Suprapubic skin (tissue), 3 donors: ENCODE measurements around the gene GNB1.

Source experiments
- POLR2AphosphoS5 ChIP-seq, 3 donors: sonication (generic); formaldehyde crosslinking; IDR thresholded peaks; one replicate each; pipeline ENCODE4 v1.6.1; 2017; ENCODE audit warnings: antibody characterized with exemption in 3 of 3
- TF ChIP-seq, protein P1 (sequence below), 2 donors: fragments of 200-600 bp in 1 of 2; fragments of 450-650 bp in 1 of 2; sonication (generic) in 1 of 2; IDR thresholded peaks; one replicate each; pipeline ENCODE4 v1.5.1; 2016 to 2019; ENCODE audit warnings: antibody characterized with exemption in 2 of 2, mild to moderate bottlenecking in 1 of 2, moderate library complexity in 1 of 2

GRCh38 chr1:1802871-1803270 is 88.0 kb downstream of the GNB1 start:
- TF ChIP-seq, protein P1, sequence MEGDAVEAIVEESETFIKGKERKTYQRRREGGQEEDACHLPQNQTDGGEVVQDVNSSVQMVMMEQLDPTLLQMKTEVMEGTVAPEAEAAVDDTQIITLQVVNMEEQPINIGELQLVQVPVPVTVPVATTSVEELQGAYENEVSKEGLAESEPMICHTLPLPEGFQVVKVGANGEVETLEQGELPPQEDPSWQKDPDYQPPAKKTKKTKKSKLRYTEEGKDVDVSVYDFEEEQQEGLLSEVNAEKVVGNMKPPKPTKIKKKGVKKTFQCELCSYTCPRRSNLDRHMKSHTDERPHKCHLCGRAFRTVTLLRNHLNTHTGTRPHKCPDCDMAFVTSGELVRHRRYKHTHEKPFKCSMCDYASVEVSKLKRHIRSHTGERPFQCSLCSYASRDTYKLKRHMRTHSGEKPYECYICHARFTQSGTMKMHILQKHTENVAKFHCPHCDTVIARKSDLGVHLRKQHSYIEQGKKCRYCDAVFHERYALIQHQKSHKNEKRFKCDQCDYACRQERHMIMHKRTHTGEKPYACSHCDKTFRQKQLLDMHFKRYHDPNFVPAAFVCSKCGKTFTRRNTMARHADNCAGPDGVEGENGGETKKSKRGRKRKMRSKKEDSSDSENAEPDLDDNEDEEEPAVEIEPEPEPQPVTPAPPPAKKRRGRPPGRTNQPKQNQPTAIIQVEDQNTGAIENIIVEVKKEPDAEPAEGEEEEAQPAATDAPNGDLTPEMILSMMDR (IDR thresholded peaks at IDR 0.05), result no peak
- TF ChIP-seq POLR2AphosphoS5 (IDR thresholded peaks at IDR 0.05), result no peak
